ENCODE measurements around the gene COASY. TPM values are rescaled to one million over a fixed set of nuclear protein-coding genes. Genes with fewer than 3 reads are reported as not detected.
"Not testable (repeated sequence)": the region's sequence is repeated elsewhere in the genome, so short reads cannot be mapped to it uniquely, and the experiment has no call there.

Gene COASY
- total and polyA plus RNA-seq, 4 donors = 18.2 to 78.1 (median 51.7) TPM

GRCh38 chr17:42548993-42549755 is 12.8 kb upstream of the COASY start:
- Histone ChIP-seq H3K4me3 (ENCODE audit: low read depth in 1 of 3, low read length in 3 of 3) (no peak overlapping the region), H3K4me1 (ENCODE audit: control insufficient read depth in 4 of 4, insufficient read depth in 4 of 4, low read length in 3 of 4) (peaks cover 11 to 44% (median 29%) of the 10 kb centered on the region in 4 donors), H3K36me3 (ENCODE audit: control insufficient read depth in 4 of 4, insufficient read depth in 3 of 4, low read depth in 1 of 4, low read length in 3 of 4) (no peaks in the 10 kb centered on the region), H3K9me3 (ENCODE audit: control insufficient read depth in 4 of 4, low read length in 3 of 4) (no peaks in the 10 kb centered on the region), H3K9ac (ENCODE audit: low read depth in 1 of 2, low read length in 2 of 2) (peak overlapping the region in 1 of 2 donors; percentile 14), H3K27ac (ENCODE audit: low read depth in 1 of 2, low read length in 2 of 2) (no peak overlapping the region), H3K27me3 (ENCODE audit: control insufficient read depth in 4 of 4, insufficient read depth in 4 of 4, low read length in 3 of 4) (no peaks in the 10 kb centered on the region)
- no peak for DNase-seq (ENCODE audit: low spot score)
- TF ChIP-seq FOXA2 (IDR thresholded peaks at IDR 0.05) (no peak), RAD21 (IDR thresholded peaks at IDR 0.05) (no peak), EGR1 (IDR thresholded peaks at IDR 0.05; ENCODE audit: low read depth in 2 of 2) (no peak), FOXA1 (IDR thresholded peaks at IDR 0.05) (no peak), MAX (IDR thresholded peaks at IDR 0.05) (no peak), RXRA (IDR thresholded peaks at IDR 0.05) (no peak), SP1 (IDR thresholded peaks at IDR 0.05) (no peak), JUND (IDR thresholded peaks at IDR 0.05) (no peak), CTCF (IDR thresholded peaks at IDR 0.05; ENCODE audit: low read depth, low read length, missing input control) (no peak), ZBTB33 (IDR thresholded peaks at IDR 0.05) (no peak), HNF4G (IDR thresholded peaks at IDR 0.05) (no peak), NR2F2 (IDR thresholded peaks at IDR 0.05) (no peak), YY1 (IDR thresholded peaks at IDR 0.05) (no peak), HNF4A (conservative IDR thresholded peaks at IDR 0.05) (no peak), ATF3 (IDR thresholded peaks at IDR 0.05) (no peak), REST (IDR thresholded peaks at IDR 0.05) (no peak), GABPA (IDR thresholded peaks at IDR 0.05 in 1 of 2, conservative IDR thresholded peaks at IDR 0.05 in 1 of 2) (no peak)
- 82% methylated on average over 14 of the region's 14 CpGs for WGBS

GRCh38 chr17:42552736-42553135 is 9.2 kb upstream of the COASY start, which contains the start of gene HSD17B1:
Gene HSD17B1, plus strand, starts transcription at chr17:42552923. Its CDS starts 11 bp downstream, at chr17:42552934.
- H3K4me3 ChIP-seq (ENCODE audit: low read depth in 1 of 3, low read length in 3 of 3) = peak within 1 kb of the TSS in 2 of 3 donors; percentile 71
- H3K9ac ChIP-seq (ENCODE audit: low read depth in 1 of 2, low read length in 2 of 2); H3K36me3 ChIP-seq (ENCODE audit: control insufficient read depth in 4 of 4, insufficient read depth in 3 of 4, low read depth in 1 of 4, low read length in 3 of 4); H3K27me3 ChIP-seq (ENCODE audit: control insufficient read depth in 4 of 4, insufficient read depth in 4 of 4, low read length in 3 of 4); DNase-seq (ENCODE audit: low spot score); H3K9me3 ChIP-seq (ENCODE audit: control insufficient read depth in 4 of 4, low read length in 3 of 4): not testable (repeated sequence)
- WGBS = 95% methylated on average over 15 of the region's 15 CpGs
- peak within 1 kb of the TSS; percentile 88 to 93 for H3K27ac ChIP-seq (ENCODE audit: low read depth in 1 of 2, low read length in 2 of 2)
- peaks cover 5 to 31% (median 18%) of the 10 kb centered on the region in 4 donors for H3K4me1 ChIP-seq (ENCODE audit: control insufficient read depth in 4 of 4, insufficient read depth in 4 of 4, low read length in 3 of 4)
